K562 (cell line): ENCODE data around the gene ECT2. TPM values are rescaled to one million over a fixed set of nuclear protein-coding genes. Genes with fewer than 3 reads are reported as not detected.

Source experiments
- CBX1 ChIP-seq: sonication (generic); IDR thresholded peaks from 2 replicates; pipeline ENCODE4 v1.6.1; 2016; ENCODE audit warnings: antibody characterized with exemption, low read depth, mild to moderate bottlenecking
- CCNT2 ChIP-seq: IDR thresholded peaks from 2 replicates; pipeline ENCODE4 v1.6.1; 2011; ENCODE audit warnings: borderline replicate concordance, low read depth, mild to moderate bottlenecking, moderate library complexity, mixed read lengths, low read length; ENCODE audit not compliant: insufficient read length; ENCODE audit errors: extremely low read depth
- COPS2 ChIP-seq: fragments of 450-650 bp; conservative IDR thresholded peaks from 2 replicates; pipeline ENCODE4 v1.6.1; 2016; ENCODE audit warnings: mild to moderate bottlenecking, moderate library complexity
- GABPA ChIP-seq: fragments of 200-800 bp; sonication (Bioruptor generic); conservative IDR thresholded peaks from 2 replicates; pipeline ENCODE4 v1.6.1; 2016; ENCODE audit warnings: low read depth, missing genetic modification characterization, missing compliant biosample characterization
- HMBOX1 ChIP-seq: sonication (generic); IDR thresholded peaks from 2 replicates; pipeline ENCODE4 v1.6.1; 2016
- HNRNPL ChIP-seq: fragments of 200-400 bp; formaldehyde crosslinking; IDR thresholded peaks from 2 replicates; pipeline ENCODE4 v1.6.1; 2017; ENCODE audit warnings: low read depth, mild to moderate bottlenecking, low read length
- KLF10 ChIP-seq: fragments of 250-450 bp; sonication (Bioruptor Pico); IDR thresholded peaks from 2 replicates; pipeline ENCODE4 v1.6.1; 2021; ENCODE audit warnings: matching md5 sums
- MEIS2 ChIP-seq: fragments of 450-650 bp; IDR thresholded peaks from 2 replicates; pipeline ENCODE4 v1.6.1; 2014; ENCODE audit warnings: mild to moderate bottlenecking; ENCODE audit not compliant: partially characterized antibody
- PBX2 ChIP-seq, 2 experiments: IDR thresholded peaks in 1 of 2; conservative IDR thresholded peaks in 1 of 2; 2 replicates each; pipeline ENCODE4 v1.6.1; 2016; ENCODE audit warnings: low read depth in 2 of 2, mild to moderate bottlenecking in 1 of 2, missing compliant biosample characterization in 1 of 2, missing genetic modification characterization in 1 of 2, moderate library complexity in 1 of 2
- PHTF2 ChIP-seq: fragments of 250-450 bp; sonication (Bioruptor Pico); IDR thresholded peaks from 2 replicates; pipeline ENCODE4 v1.5.0; 2021; ENCODE audit warnings: mild to moderate bottlenecking
- SAFB ChIP-seq: fragments of 200-400 bp; formaldehyde crosslinking; IDR thresholded peaks from 2 replicates; pipeline ENCODE4 v1.6.1; 2017; ENCODE audit warnings: low read depth, low read length, borderline replicate concordance
- SAFB2 ChIP-seq: fragments of 200-400 bp; formaldehyde crosslinking; IDR thresholded peaks from 2 replicates; pipeline ENCODE4 v1.6.1; 2018; ENCODE audit warnings: borderline replicate concordance, low read length, low read depth, moderate library complexity; ENCODE audit not compliant: severe bottlenecking
- SMARCA4 ChIP-seq: fragments of 450-650 bp; IDR thresholded peaks from 2 replicates; pipeline ENCODE4 v1.6.1; 2016
- SREBF1 ChIP-seq: fragments of 150-350 bp; IDR thresholded peaks from 2 replicates; pipeline ENCODE4 v1.6.1; 2014; ENCODE audit warnings: antibody characterized with exemption, low read depth, low read length, borderline replicate concordance
- STAT5B ChIP-seq: fragments of 250-450 bp; sonication (Bioruptor Pico); IDR thresholded peaks from 2 replicates; pipeline ENCODE4 v1.8.0; 2021; ENCODE audit warnings: mild to moderate bottlenecking, inconsistent platforms
- STAT6 ChIP-seq: sonication (generic); formaldehyde crosslinking; IDR thresholded peaks from 2 replicates; pipeline ENCODE4 v1.8.1; 2023; ENCODE audit warnings: mild to moderate bottlenecking, missing genetic modification reagents
- TCFL5 ChIP-seq: fragments of 250-450 bp; sonication (Bioruptor Pico); conservative IDR thresholded peaks from 2 replicates; pipeline ENCODE4 v1.6.1; 2021; ENCODE audit warnings: mild to moderate bottlenecking, moderate library complexity, matching md5 sums
- TEAD1 ChIP-seq, 2 experiments: fragments of 450-650 bp in 1 of 2; sonication (generic) in 1 of 2; formaldehyde crosslinking; IDR thresholded peaks; 2 replicates each; pipeline versions ENCODE4 v1.4.0 to v1.8.0; 2020 to 2022; ENCODE audit warnings: mild to moderate bottlenecking in 2 of 2, missing genetic modification reagents in 1 of 2
- ZNF274 ChIP-seq: IDR thresholded peaks from 2 replicates; pipeline ENCODE4 v1.6.1; 2011; ENCODE audit warnings: low read depth, mild to moderate bottlenecking, low read length, moderate library complexity, borderline replicate concordance
- ZNF311 ChIP-seq: fragments of 250-450 bp; sonication (Bioruptor Pico); IDR thresholded peaks from 2 replicates; pipeline ENCODE4 v1.4.0; 2020; ENCODE audit warnings: mild to moderate bottlenecking, moderate library complexity
- ZNF354B ChIP-seq: fragments of 250-450 bp; sonication (Bioruptor Pico); IDR thresholded peaks from 2 replicates; pipeline ENCODE4 v1.4.0; 2020
- ZNF445 ChIP-seq: fragments of 250-450 bp; sonication (Bioruptor Pico); IDR thresholded peaks from 2 replicates; pipeline ENCODE4 v1.4.0; 2020; ENCODE audit warnings: low read depth, mild to moderate bottlenecking, moderate library complexity
- ZNF551 ChIP-seq: fragments of 250-450 bp; sonication (Bioruptor Pico); IDR thresholded peaks from 2 replicates; pipeline ENCODE4 v1.5.0; 2021; ENCODE audit warnings: mild to moderate bottlenecking, moderate library complexity
- ZNF695 ChIP-seq: fragments of 450-650 bp; formaldehyde crosslinking; IDR thresholded peaks from 2 replicates; pipeline ENCODE4 v1.4.0; 2020; ENCODE audit warnings: mild to moderate bottlenecking, moderate library complexity
- polyA plus RNA-seq, 8 experiments: library from polyadenylated mRNA; depleted of rRNA in 4 of 8; stranded (reverse) in 5 of 8; unstranded in 3 of 8; fragments of >200 nt; fragmentation: Nextera tagmentation in 2 of 8; fragmentation: Illumina TruSeq in 1 of 8; extraction: Ambion mirVana in 2 of 8; extraction: Trizol in 1 of 8; gene quantifications; 2 replicates each; pipeline versions ENCODE4 v1.2.1 to v1.2.3, GENCODE V29; 2011 to 2014; ENCODE audit warnings: inconsistent platforms in 1 of 8, missing spikeins in 1 of 8
- total RNA-seq, 7 experiments: library from RNA; depleted of rRNA in 6 of 7; stranded (reverse); fragments of >200 nt in 6 of 7; fragmentation: Illumina TruSeq in 2 of 7; extraction: Trizol in 2 of 7; gene quantifications; 2 replicates each; pipeline versions ENCODE4 v1.2.1 to v1.2.3, GENCODE V29; 2011 to 2021; ENCODE audit warnings: low replicate concordance in 1 of 7

Gene ECT2
- total and polyA plus RNA-seq, 9 of the 15 experiments (the other 6 are each of a cell fraction or from before 2014, with no cell fraction given) = 19.0 to 53.0 (median 36.5) TPM

- TF ChIP-seq SAFB = no peak
- no peak for TF ChIP-seq PBX2 (CRISPR knock-in tag; IDR thresholded peaks at IDR 0.05; ENCODE audit: low read depth)
- TF ChIP-seq PBX2 (tag; conservative IDR thresholded peaks at IDR 0.05; ENCODE audit: low read depth) = peak; percentile 74
- TF ChIP-seq HMBOX1 = 0 out of 2 replicates have a peak, but pooled peaks have one; percentile 44
- no peak for TF ChIP-seq TEAD1 (CRISPR knock-in tag; IDR thresholded peaks at IDR 0.05)
- no peak for TF ChIP-seq SREBF1
- no peak for TF ChIP-seq ZNF695 (CRISPR knock-in tag)
- TF ChIP-seq TCFL5 = no peak
- TF ChIP-seq ZNF551 (CRISPR knock-in tag) = no peak
- TF ChIP-seq STAT5B (CRISPR knock-in tag) = no peak
- TF ChIP-seq ZNF311 (CRISPR knock-in tag) = no peak
- TF ChIP-seq ZNF274 = no peak
- peak; percentile 82 for TF ChIP-seq MEIS2
- no peak for TF ChIP-seq SAFB2
- TF ChIP-seq COPS2 = no peak
- TF ChIP-seq GABPA = 0 out of 2 replicates have a peak, but pooled peaks have one; percentile 2
- no peak for TF ChIP-seq STAT6 (CRISPR knock-in tag)
- TF ChIP-seq HNRNPL = no peak
- no peak for TF ChIP-seq CCNT2
- TF ChIP-seq ZNF354B (CRISPR knock-in tag) = no peak
- TF ChIP-seq PHTF2 (CRISPR knock-in tag) = no peak
- no peak for TF ChIP-seq ZNF445 (CRISPR knock-in tag)
- no peak for TF ChIP-seq KLF10 (CRISPR knock-in tag)
- TF ChIP-seq CBX1 = no peak
- TF ChIP-seq SMARCA4 = peak; percentile 55
Measured at GRCh38 chr3:172846706-172847105, 96.2 kb downstream of the ECT2 start (continued).
